Ovary (tissue), 9 donors: ENCODE results near the gene NSD1. TPM values are rescaled to one million over a fixed set of nuclear protein-coding genes. Genes with fewer than 3 reads are reported as not detected.
"Not testable (repeated sequence)": the region's sequence is repeated elsewhere in the genome, so short reads cannot be mapped to it uniquely, and the experiment has no call there.

ENCODE experiments used
- DNase-seq, 5 donors: peaks; one replicate each; pipeline ENCODE4 v3.0.0-alpha.2; 2019 to 2020
- H3K27ac ChIP-seq, 2 donors: fragments of 200-600 bp; one replicate each; pipeline versions ENCODE4 v1.5.1 to v1.8.0; 2019 to 2022
- H3K27me3 ChIP-seq: fragments of 200-600 bp; one replicate; pipeline ENCODE4 v1.8.0; 2022
- H3K36me3 ChIP-seq: fragments of 200-600 bp; sonication (generic); one replicate; pipeline ENCODE4 v1.5.1; 2019
- H3K4me1 ChIP-seq: one replicate; pipeline ENCODE4 v1.8.1; 2013; ENCODE audit warnings: mild to moderate bottlenecking, moderate library complexity; ENCODE audit not compliant: insufficient read depth
- H3K4me3 ChIP-seq: fragments of 200-600 bp; sonication (generic); one replicate; pipeline ENCODE4 v1.5.1; 2017
- H3K9me3 ChIP-seq, 2 donors: fragments of 200-600 bp in 1 of 2; sonication (generic) in 1 of 2; one replicate each; pipeline versions ENCODE4 v1.5.1 to v1.8.1; 2013 to 2019; ENCODE audit warnings: mild to moderate bottlenecking in 1 of 2, moderate library complexity in 1 of 2
- EP300 ChIP-seq: sonication (generic); formaldehyde crosslinking; IDR thresholded peaks from one replicate; pipeline ENCODE4 v1.6.1; 2017; ENCODE audit warnings: antibody characterized with exemption
- POLR2A ChIP-seq: fragments of 450-650 bp; IDR thresholded peaks from one replicate; pipeline ENCODE4 v1.6.1; 2017; ENCODE audit warnings: antibody characterized with exemption, mild to moderate bottlenecking, moderate library complexity
- WGBS, 3 donors: extraction: QIAGEN DNeasy Blood & Tissue Kit in 1 of 3; methylation state at CpG; one replicate each; pipeline versions ENCODE4 v1.1.5 to v1.1.7; 2013 to 2017; 5-methylcytosine and 5-hydroxymethylcytosine counted together
- intact Hi-C, 4 donors: fragments of 100-400 bp; cut with DNase I; formaldehyde crosslinking; loops; one replicate each; pipeline versions ENCODE4 v1.11.0 to v1.15.1; 2022 to 2023
- polyA plus RNA-seq, 2 donors: library from polyadenylated mRNA; stranded (reverse); fragments of 200-250 nt in 1 of 2; fragments of 350-450 nt in 1 of 2; fragmentation: Illumina TruSeq in 1 of 2; extraction: RNeasy Lipid Tissue Mini Kit (QIAGEN cat#74804) in 1 of 2; gene quantifications; one replicate each; pipeline ENCODE4 v1.2.3, GENCODE V29; 2013 to 2014
- total RNA-seq, 7 donors: library from RNA; depleted of rRNA in 2 of 7; stranded (reverse); fragments of >200 nt in 2 of 7; fragmentation: NEBNext Ultra II Directional in 3 of 7; extraction: Animal tissue kit (Norgen Biotek cat#: 25700) in 3 of 7; gene quantifications; one replicate each; pipeline versions ENCODE4 v1.1.0 to v1.2.4, GENCODE V29; 2016 to 2023
- TF ChIP-seq, protein P1 (sequence below), 3 donors: fragments of 450-650 bp in 2 of 3; fragments of 200-600 bp in 1 of 3; IDR thresholded peaks; one replicate each; pipeline versions ENCODE4 v1.5.1 to v1.8.0; 2016 to 2022; ENCODE audit warnings: antibody characterized with exemption in 3 of 3, mild to moderate bottlenecking in 1 of 3
- donor health status: DM: no; HTN: no; CAD: no; lungs with moderate emphysema.
- donor health status: DM: no; HTN: no; CAD: no.
- donor health status: Bipolar disorder and iron deficiency.
- donor health status: DM: yes; HTN: yes; CAD: no.
- donor health status: DM: no; HTN: no; CAD: no.
- donor health status: DM: yes; HTN: yes; CAD: no.

NSD1 gene
- total and polyA plus RNA-seq, 9 donors = 11.5 to 110 (median 75.5) TPM

DNA sequence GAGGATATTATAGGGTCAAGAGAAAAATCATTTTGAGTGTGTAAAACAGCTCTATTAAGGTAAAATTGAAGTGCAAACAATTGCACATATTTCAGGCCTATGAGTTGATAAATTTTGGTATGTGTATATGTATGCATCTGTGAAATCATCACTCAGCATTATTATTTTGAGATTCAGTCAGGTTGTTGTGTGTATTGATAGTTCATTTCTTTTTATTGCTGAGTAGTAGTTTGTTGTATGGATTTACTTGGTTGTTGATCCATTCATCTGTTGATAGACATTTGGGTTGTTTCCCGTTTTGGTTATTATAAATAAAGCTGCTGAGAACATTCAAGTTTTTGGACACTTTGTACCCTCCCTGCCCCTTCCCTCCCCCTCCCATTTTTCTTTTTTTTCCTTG lies 119.7 kb downstream of the NSD1 start:
- intact Hi-C loops = no loop called here
- 55 to 73% (median 58%) methylated on average over 1 of the region's 1 CpG for whole genome bisulfite sequencing, 3 donors
- Histone ChIP-seq H3K27ac (no peak overlapping the region), H3K27me3 (no peaks in the 10 kb centered on the region), H3K36me3 (no peaks in the 10 kb centered on the region), H3K4me3 (no peak overlapping the region), H3K9me3 (no peaks in the 10 kb centered on the region), H3K4me1 (no peaks in the 10 kb centered on the region)
- no peak for TF ChIP-seq POLR2A
- TF ChIP-seq, protein P1, sequence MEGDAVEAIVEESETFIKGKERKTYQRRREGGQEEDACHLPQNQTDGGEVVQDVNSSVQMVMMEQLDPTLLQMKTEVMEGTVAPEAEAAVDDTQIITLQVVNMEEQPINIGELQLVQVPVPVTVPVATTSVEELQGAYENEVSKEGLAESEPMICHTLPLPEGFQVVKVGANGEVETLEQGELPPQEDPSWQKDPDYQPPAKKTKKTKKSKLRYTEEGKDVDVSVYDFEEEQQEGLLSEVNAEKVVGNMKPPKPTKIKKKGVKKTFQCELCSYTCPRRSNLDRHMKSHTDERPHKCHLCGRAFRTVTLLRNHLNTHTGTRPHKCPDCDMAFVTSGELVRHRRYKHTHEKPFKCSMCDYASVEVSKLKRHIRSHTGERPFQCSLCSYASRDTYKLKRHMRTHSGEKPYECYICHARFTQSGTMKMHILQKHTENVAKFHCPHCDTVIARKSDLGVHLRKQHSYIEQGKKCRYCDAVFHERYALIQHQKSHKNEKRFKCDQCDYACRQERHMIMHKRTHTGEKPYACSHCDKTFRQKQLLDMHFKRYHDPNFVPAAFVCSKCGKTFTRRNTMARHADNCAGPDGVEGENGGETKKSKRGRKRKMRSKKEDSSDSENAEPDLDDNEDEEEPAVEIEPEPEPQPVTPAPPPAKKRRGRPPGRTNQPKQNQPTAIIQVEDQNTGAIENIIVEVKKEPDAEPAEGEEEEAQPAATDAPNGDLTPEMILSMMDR (IDR thresholded peaks at IDR 0.05) = no peak
- TF ChIP-seq EP300 = no peak
- DNase-seq = no peak

DNA sequence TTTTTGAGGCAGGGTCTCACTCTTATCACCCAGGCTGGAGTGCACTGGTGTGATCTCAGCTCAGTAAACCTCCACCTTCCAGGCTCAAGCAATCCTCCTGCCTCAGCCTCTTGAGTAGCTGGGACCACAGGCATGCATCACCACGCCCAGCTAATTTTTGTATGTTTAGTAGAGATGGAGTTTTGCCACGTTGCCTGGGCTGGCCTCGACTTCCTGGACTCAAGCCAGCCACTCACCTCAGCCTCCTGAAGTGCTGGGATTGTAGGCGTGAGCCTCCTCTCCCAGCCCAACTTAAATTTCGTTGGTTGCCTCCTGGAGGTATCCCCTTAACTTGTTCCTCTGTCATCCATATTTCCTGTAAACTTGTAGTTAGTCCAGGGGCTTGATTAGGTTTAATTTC lies 122.7 kb downstream of the NSD1 start:
- no peak for DNase-seq
- intact Hi-C loops = no loop called here
- no peaks in the 10 kb centered on the region for H3K36me3 ChIP-seq
- no peak overlapping the region for H3K4me3 ChIP-seq
- no peak overlapping the region for H3K27ac ChIP-seq
- H3K9me3 ChIP-seq = no peaks in the 10 kb centered on the region
- H3K27me3 ChIP-seq = no peaks in the 10 kb centered on the region
- TF ChIP-seq EP300 (no peak), POLR2A (no peak)
- TF ChIP-seq, protein P1 (IDR thresholded peaks at IDR 0.05) = no peak
- H3K4me1 ChIP-seq = no peaks in the 10 kb centered on the region
- 50 to 57% (median 56%) methylated on average over 5 of the region's 5 CpGs for WGBS, 3 donors

DNA sequence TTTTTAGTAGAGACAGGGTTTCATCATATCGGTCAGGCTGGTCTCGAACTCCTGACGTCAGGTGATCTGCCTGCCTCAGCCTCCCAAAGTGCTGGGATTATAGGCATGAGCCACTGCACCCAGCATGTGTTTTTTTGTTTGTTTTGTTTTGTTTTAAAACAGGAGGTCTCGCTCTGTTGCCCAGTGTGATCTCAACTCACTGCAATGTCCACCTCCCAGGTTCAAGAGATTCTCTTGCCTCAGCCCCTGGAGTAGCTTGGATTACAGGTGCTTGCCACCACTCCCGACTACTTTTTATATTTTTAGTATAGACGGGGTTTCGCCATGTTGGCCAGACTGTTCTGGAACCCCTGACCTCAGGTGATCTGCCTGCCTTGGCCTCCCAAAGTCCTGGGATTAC lies 125.1 kb downstream of the NSD1 start:
- not testable (repeated sequence) for H3K36me3 ChIP-seq, H3K27ac ChIP-seq
- 94 to 97% (median 94%) methylated on average over 7 of the region's 7 CpGs for WGBS, 3 donors

DNA sequence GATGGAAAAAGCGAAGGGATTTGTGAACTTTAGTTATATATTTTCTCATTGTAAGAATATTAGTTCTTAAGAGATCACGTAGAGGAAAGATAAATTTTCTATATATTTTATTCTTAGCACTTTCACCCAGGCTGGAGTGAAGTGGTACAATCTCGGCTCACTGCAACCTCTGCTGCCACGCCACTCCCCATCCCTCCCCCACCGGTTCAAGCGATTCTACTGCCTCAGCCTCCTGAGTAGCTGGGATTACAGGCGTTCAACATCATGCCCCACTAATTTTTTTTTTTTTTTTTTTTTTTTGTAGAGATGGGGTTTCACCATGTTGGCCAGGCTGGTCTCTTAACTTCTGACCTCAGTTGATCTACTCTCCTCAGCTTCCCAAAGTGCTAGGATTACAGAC lies 127.4 kb downstream of the NSD1 start:
- no peaks in the 10 kb centered on the region for H3K9me3 ChIP-seq

More for the DNA sequence above, 125.1 kb downstream of the NSD1 start:
- H3K4me3 ChIP-seq, H3K4me1 ChIP-seq, H3K9me3 ChIP-seq, DNase-seq, H3K27me3 ChIP-seq, intact Hi-C loops: not testable (repeated sequence)

DNA sequence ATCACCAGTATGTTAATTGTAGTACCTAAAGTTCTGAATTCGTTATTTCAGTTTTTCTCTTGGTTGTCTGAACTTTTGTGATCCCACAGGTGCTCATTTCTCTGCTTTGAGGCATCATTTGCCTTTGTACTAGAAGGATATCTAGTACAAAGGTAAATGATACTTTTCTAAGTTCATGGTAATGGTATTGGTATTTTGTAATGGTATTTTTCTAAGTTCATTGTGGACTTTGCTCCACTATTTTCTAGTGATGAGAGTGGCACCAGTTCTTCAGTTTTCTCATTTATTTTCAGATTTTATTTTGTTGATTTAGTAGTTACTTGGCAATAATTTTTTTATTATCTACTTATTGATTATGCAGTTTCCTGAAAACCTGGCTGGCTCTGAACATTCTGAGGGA lies 127.9 kb downstream of the NSD1 start:
- Histone ChIP-seq H3K4me1 (no peaks in the 10 kb centered on the region), H3K4me3 (no peak overlapping the region), H3K27ac (no peak overlapping the region), H3K36me3 (no peaks in the 10 kb centered on the region), H3K27me3 (no peaks in the 10 kb centered on the region), H3K9me3 (no peaks in the 10 kb centered on the region)
- 80 to 95% (median 87%) methylated on average over 1 of the region's 1 CpG for WGBS, 3 donors
- intact Hi-C loops = no loop called here
- no peak for DNase-seq
- no peak for TF ChIP-seq POLR2A
- TF ChIP-seq, protein P1 (IDR thresholded peaks at IDR 0.05) = no peak
- TF ChIP-seq EP300 = no peak

More for the DNA sequence above, 127.4 kb downstream of the NSD1 start:
- H3K27ac ChIP-seq = no peak overlapping the region
- 86 to 93% (median 92%) methylated on average over 7 of the region's 7 CpGs for WGBS, 3 donors
- intact Hi-C loops = no loop called here
- H3K36me3 ChIP-seq = no peaks in the 10 kb centered on the region
- no peaks in the 10 kb centered on the region for H3K4me1 ChIP-seq
- no peaks in the 10 kb centered on the region for H3K27me3 ChIP-seq
- DNase-seq = no peak
- no peak overlapping the region for H3K4me3 ChIP-seq
- TF ChIP-seq, protein P1 (IDR thresholded peaks at IDR 0.05) = no peak
